Panc1 (cell line): ENCODE data around the gene STK32C. TPM values are rescaled to one million over a fixed set of nuclear protein-coding genes. Genes with fewer than 3 reads are reported as not detected.

Source experiments
- ATAC-seq: fragments of 200-7000 bp; cut with Tn5 transposase; 2 replicates; pipeline ENCODE4 v1.9.1; 2020; ENCODE audit warnings: mild to moderate bottlenecking, moderate library complexity
- BruUV-seq: library from RNA; stranded (reverse); fragments of 400-500 nt; replicated peaks from 2 replicates; lab custom pipeline; 2021; lab: Mats Ljungman, UMichigan
- CTCF ChIA-PET: fragments of 300-600 bp; sonication (Branson Sonifier 250); formaldehyde crosslinking; loops from one replicate; lab custom pipeline; 2022; ENCODE audit warnings: antibody characterized with exemption; lab: Charles Lee
- POLR2A ChIA-PET: fragments of 300-600 bp; sonication (Branson Sonifier 250); formaldehyde crosslinking; loops from one replicate; lab custom pipeline; 2022; ENCODE audit warnings: antibody characterized with exemption; lab: Charles Lee
- DNase-seq: peaks from one replicate; pipeline ENCODE4 v3.0.0-alpha.2; 2010; ENCODE audit warnings: low read depth, low spot score
- H3K27ac ChIP-seq: 2 replicates; pipeline ENCODE4 v1.5.1; 2011; ENCODE audit warnings: mild to moderate bottlenecking, low read length, inconsistent platforms
- H3K27me3 ChIP-seq: fragments of 200-500 bp; sonication (Bioruptor generic); 2 replicates; pipeline ENCODE4 v1.6.0; 2014; ENCODE audit warnings: low read length, inconsistent platforms; ENCODE audit not compliant: control insufficient read depth, insufficient read depth
- H3K36me3 ChIP-seq: fragments of 200-500 bp; sonication (Bioruptor generic); 2 replicates; pipeline ENCODE4 v1.5.1; 2014; ENCODE audit warnings: inconsistent platforms, mild to moderate bottlenecking, low read length, moderate library complexity; ENCODE audit not compliant: control insufficient read depth, insufficient read depth
- H3K4me1 ChIP-seq: 2 replicates; pipeline ENCODE4 v1.5.1; 2011; ENCODE audit warnings: inconsistent platforms, mild to moderate bottlenecking, low read length, moderate library complexity; ENCODE audit not compliant: control insufficient read depth, insufficient read depth
- H3K4me3 ChIP-seq, 2 experiments: 2 replicates each; pipeline ENCODE4 v1.5.1; 2011 to 2012; ENCODE audit warnings: low read depth in 2 of 2, low read length in 2 of 2, mild to moderate bottlenecking in 2 of 2, inconsistent platforms in 1 of 2, moderate library complexity in 1 of 2
- H3K9me3 ChIP-seq: fragments of 200-500 bp; sonication (Bioruptor generic); 2 replicates; pipeline ENCODE4 v1.5.1; 2014; ENCODE audit warnings: low read depth, mild to moderate bottlenecking, inconsistent platforms, low read length, moderate library complexity; ENCODE audit not compliant: control insufficient read depth, insufficient read depth
- CTCF ChIP-seq: fragments of 450-650 bp; IDR thresholded peaks from 2 replicates; pipeline ENCODE4 v1.5.1; 2017; ENCODE audit warnings: mild to moderate bottlenecking
- POLR2AphosphoS5 ChIP-seq: IDR thresholded peaks from 2 replicates; pipeline ENCODE4 v1.6.1; 2012; ENCODE audit warnings: mild to moderate bottlenecking, low read depth, low read length, moderate library complexity
- REST ChIP-seq, 2 experiments: IDR thresholded peaks; 2 replicates each; pipeline ENCODE4 v1.6.1; 2011 to 2012; ENCODE audit warnings: low read depth in 2 of 2, control low read depth in 1 of 2, low read length in 1 of 2, mild to moderate bottlenecking in 1 of 2, moderate library complexity in 1 of 2; ENCODE audit not compliant: insufficient read depth in 1 of 2
- SIN3A ChIP-seq: IDR thresholded peaks from 2 replicates; pipeline ENCODE4 v1.6.1; 2012; ENCODE audit warnings: low read depth, mild to moderate bottlenecking, low read length, moderate library complexity, borderline replicate concordance; ENCODE audit not compliant: insufficient read depth
- TCF7L2 ChIP-seq: IDR thresholded peaks from 2 replicates; pipeline ENCODE4 v1.6.1; 2011; ENCODE audit warnings: mild to moderate bottlenecking, low read depth, low read length, inconsistent platforms
- in situ Hi-C: cut with HindIII; loops from 2 replicates; pipeline ENCODE4 v1.10.0; 2016; ENCODE audit warnings: low sequenced_read_pairs, low pct_unique_long_range_greater_than_20kb
- intact Hi-C: fragments of 100-400 bp; cut with micrococcal nuclease; formaldehyde crosslinking; loops from one replicate; pipeline ENCODE4 v1.10.0; 2022; ENCODE audit not compliant: unreplicated experiment
- total RNA-seq: library from RNA; stranded (reverse); gene quantifications from one replicate; pipeline ENCODE4 v1.2.1, GENCODE V29; 2021; ENCODE audit not compliant: unreplicated experiment

STK32C gene
- total RNA-seq, 1 experiment from 2014 or later, result 53.7 TPM

GRCh38 chr10:132349766-132350165, 42.0 kb upstream of the STK32C start:
- ATAC-seq (no peak), DNase-seq (no peak)
- no peaks in the 10 kb centered on the region for H3K27me3 ChIP-seq
- no peaks in the 10 kb centered on the region for H3K9me3 ChIP-seq
- H3K4me3 ChIP-seq, result no peak overlapping the region
- TF ChIP-seq POLR2AphosphoS5 (no peak), SIN3A (no peak), TCF7L2 (no peak), REST (IDR thresholded peaks at IDR 0.05; ENCODE audit: insufficient read depth in 1 of 2, low read depth in 2 of 2, low read length in 1 of 2) (no peak), CTCF (no peak)
- no peaks in the 10 kb centered on the region for H3K4me1 ChIP-seq
- no peaks in the 10 kb centered on the region for H3K36me3 ChIP-seq
- H3K27ac ChIP-seq, result no peak overlapping the region
- intact Hi-C loops, result no loop called here
- ChIA-PET POLR2A (no interaction called here), CTCF (no interaction called here)
- no TSS peak for BruUV-seq
- in situ Hi-C loops, result no loop called here

DNA sequence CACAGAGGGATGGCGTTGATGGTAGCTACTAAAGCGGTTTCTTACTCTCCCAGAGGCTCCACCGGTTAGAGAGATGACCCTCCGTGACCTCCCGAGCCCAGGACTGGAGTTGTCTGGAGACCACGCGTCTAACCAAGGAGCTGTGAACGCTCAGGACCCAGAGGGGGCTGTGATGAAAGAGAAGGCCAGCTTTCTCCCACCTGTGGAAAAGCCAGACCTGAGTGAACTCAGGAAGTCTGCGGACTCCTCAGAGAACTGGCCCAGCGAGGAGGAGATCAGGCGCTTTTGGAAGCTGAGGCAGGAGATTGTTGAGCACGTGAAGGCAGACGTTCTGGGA, 40.1 kb upstream of the STK32C start:
- no peak for ATAC-seq
- POLR2A ChIA-PET, result no interaction called here
- no peak for TF ChIP-seq POLR2AphosphoS5
- TF ChIP-seq TCF7L2, result no peak
- TF ChIP-seq REST (IDR thresholded peaks at IDR 0.05; ENCODE audit: insufficient read depth in 1 of 2, low read depth in 2 of 2, low read length in 1 of 2), result no peak
- TF ChIP-seq SIN3A, result no peak
- no peak for TF ChIP-seq CTCF
- H3K9me3 ChIP-seq, result no peaks in the 10 kb centered on the region
- CTCF ChIA-PET, result interaction anchor here (0.7 kb wide), 1 partner anchor 178 kb away, joined by 11 read pairs; no protein-coding TSS in a partner anchor
- H3K27ac ChIP-seq, result no peak overlapping the region
- H3K4me3 ChIP-seq, result no peak overlapping the region
- no peaks in the 10 kb centered on the region for H3K36me3 ChIP-seq
- H3K4me1 ChIP-seq, result no peaks in the 10 kb centered on the region
- BruUV-seq, result no TSS peak
- in situ Hi-C loops (no loop called here), intact Hi-C loops (no loop called here)
- no peaks in the 10 kb centered on the region for H3K27me3 ChIP-seq
- DNase-seq, result no peak
